HG03103 (cell line): Measurements from ENCODE around the gene CDKAL1.

Source experiments
- ATAC-seq: cut with Tn5 transposase; IDR thresholded peaks from one replicate; pipeline ENCODE4 v1.9.1; 2021; ENCODE audit warnings: low read depth; ENCODE audit not compliant: unreplicated experiment

CDKAL1 gene

GRCh38 chr6:20933057-20933788 is 399.0 kb downstream of the CDKAL1 start:
- no peak for ATAC-seq

DNA sequence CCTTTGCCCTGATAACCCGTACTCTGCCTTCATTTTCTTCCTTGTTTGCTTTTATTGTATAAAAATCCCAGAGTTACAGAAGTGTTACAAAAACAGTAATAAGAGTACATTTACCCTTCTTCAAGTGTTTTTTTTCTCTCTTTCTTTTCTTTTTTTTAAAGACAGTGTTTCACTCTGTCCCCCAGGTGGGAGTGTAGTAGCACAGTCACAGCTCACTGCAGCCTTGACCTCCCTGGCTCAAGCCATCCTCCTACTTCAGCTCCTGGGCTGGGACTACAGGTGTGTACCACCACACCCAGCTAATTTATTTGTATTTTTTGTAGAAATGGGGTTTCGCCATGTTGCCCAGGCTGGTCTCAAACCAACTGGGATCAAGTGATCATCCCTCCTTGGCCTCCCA is 402.7 kb downstream of the CDKAL1 start:
- ATAC-seq: no peak

DNA sequence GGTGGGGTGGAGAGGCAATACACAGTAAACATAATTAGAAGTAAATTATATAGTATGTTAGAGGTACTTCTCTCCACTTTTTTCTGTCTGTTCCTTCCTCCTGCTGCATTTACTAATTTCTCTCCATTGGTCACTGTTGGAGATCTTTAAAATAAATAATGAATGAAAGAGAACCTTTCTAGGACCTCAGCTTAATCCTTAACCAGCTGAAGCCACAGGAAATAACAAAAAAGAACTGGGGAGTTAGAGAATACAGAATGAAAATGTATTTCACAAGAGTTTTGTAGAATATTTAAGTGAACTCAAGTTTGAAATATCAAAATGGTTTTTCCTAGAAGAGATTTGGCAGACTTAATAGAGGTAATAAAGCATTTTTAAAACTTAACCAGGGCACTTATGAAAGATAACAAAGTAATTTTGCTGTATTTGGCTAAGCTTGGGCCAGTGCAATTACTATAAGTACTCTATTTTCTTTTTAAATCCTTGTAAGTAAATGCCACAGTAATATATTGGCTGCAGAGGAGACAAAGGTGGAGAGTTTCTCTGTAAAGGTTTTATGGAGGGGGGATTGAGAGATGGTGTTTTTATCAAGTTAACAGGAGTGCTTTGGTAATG is 405.0 kb downstream of the CDKAL1 start:
- ATAC-seq: no peak

DNA sequence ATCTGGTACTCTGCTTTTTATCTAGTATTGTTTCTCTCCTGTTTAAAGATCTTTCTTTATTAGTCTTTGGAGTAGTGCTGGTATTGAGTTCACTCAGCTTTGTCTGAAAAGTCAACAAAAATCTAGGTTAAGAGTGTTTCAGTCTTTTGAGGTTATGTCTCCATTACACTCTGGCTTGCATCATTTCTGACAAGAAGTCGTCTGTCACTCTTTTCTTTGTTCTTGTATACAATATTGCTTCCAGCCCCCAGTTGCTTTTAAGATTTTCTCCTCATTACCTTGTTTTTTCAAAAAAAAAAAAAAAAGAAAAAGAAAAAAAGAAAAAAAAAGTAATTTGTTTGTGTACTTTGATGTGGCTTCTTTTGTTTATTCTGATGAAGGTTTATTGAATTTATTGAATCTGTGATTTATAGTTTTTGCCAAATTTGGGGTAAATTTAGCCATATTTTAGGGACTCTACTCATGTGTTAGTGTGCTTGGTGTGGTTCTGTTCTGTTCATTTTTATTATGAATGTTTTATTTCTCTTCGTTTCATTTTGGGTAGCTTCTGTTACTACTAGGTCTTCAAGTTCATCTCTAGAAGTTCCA is 408.9 kb downstream of the CDKAL1 start:
- ATAC-seq: no peak

DNA sequence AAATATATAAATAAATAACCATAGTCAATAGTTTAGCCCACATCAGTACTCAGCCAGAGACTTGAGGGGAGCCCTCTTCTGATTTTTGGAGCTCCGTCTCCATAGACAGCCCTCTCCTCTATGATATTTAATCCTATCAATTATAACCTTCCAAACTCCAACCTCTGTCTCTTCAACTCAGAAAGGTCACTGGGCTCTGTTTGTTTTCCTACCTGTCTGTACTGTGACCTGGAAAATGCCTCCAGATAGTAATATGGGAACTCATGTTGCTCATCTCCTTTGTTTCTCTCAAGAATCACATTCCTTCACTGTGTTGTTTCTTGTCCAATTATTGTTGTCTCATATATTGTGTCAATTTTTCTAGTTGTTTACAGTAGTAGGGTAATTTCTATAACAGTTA is 409.7 kb downstream of the CDKAL1 start:
- no peak for ATAC-seq

GRCh38 chr6:20946022-20946421 is 411.8 kb downstream of the CDKAL1 start:
- peak; percentile 81 for ATAC-seq

GRCh38 chr6:20946890-20947289 is 412.6 kb downstream of the CDKAL1 start:
- ATAC-seq: no peak

DNA sequence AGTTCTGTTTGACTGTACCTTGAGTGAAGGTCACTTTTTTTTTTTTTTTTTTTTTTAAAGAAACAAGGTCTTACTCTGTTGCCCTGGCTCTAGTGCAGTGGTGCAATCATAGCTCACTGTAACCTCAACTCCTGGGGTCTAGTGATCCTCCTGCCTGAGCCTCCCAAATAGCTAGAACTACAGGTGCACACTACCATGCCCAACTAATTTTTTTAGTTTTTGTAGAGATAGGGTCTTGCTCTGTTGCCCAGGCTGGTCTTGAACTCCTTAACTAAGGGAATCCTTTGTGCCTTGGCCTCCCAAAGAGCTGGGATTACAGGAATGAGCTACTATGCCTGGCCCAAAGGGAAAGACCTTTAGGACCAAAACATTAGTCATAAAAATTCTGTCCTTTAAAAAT is 413.7 kb downstream of the CDKAL1 start:
- no peak for ATAC-seq

DNA sequence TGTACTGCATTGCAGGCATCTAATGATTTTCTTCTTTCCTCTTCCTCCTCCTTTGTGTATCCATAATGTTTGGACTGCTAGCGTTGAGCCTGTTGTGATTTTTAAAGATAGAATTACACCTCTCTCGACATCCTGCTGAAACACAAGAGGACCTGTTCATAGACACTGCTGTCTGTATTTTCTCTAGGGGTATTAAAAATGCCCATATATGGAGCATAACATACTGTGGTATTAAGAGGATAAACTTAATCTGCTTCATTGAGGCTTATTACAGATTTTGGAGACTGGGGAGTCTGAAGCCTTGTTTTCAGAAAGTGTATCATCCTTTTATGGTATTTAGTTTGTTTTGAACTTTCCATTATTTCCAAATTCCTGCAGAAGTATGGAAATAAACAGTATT is 414.3 kb downstream of the CDKAL1 start:
- no peak for ATAC-seq

GRCh38 chr6:20949138-20949537 is 414.9 kb downstream of the CDKAL1 start:
- no peak for ATAC-seq

DNA sequence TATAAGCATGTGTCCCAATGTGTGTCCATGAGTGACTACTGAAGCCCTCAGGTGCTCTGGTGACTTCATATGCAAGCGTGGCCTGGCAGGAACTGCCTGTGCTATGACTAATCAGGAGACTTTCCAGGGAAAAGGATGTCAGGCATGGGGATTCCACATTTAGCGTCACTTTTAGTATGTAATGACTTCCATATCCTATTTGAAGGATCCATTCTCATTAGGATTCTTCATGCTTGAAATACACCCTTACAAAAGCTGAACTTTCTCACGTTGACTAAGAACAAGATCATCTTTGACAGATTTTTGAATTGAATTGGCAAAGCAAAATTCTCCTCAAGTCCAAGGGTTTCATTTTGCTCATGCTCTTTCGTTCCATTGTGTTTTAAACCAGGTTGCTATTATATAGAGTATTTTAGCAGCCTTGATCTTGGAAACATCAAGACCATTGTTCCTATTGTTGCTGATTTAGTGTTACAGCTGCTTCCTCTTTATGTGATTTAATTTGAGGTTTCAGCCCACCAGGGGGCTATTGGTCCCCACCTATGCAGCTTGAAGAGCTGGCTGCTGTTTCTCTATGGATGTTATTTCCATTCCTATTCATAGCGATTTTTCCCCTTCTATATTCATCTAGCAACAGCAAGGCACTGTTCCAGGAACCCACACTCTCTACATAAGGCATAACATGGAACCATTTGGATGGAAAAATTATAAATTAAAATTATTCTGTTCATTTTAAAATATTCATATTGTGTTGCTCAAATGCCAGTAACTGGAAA is 418.6 kb downstream of the CDKAL1 start:
- ATAC-seq: no peak

DNA sequence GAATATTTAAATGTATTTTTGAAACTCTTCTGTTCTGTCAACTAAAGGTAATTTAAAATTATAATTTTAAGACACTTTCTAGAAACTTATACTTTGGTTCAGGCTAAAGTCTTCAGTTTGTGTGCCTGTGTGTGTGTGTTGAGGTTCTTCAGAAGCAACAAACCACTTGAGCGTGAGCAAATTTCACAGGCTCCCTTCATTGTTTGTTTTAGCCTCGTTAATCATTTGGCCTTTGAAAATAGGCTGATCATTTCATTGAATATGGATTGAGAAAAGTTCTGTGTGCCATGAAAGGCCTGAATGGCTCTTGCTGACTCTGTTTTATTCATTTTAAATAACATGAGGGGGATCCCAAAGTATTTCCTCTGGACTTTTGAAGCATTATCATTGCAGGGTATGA is 420.1 kb downstream of the CDKAL1 start:
- ATAC-seq: no peak

GRCh38 chr6:20955131-20955530 is 420.9 kb downstream of the CDKAL1 start:
- ATAC-seq: no peak

- no peak for ATAC-seq
Observed at GRCh38 chr6:20955751-20956150, 421.5 kb downstream of the CDKAL1 start.

GRCh38 chr6:20960067-20960466 is 425.8 kb downstream of the CDKAL1 start:
- no peak for ATAC-seq

- no peak for ATAC-seq
Observed at GRCh38 chr6:20965276-20965675, 431.0 kb downstream of the CDKAL1 start.

GRCh38 chr6:20965915-20966314 is 431.7 kb downstream of the CDKAL1 start:
- no peak for ATAC-seq

DNA sequence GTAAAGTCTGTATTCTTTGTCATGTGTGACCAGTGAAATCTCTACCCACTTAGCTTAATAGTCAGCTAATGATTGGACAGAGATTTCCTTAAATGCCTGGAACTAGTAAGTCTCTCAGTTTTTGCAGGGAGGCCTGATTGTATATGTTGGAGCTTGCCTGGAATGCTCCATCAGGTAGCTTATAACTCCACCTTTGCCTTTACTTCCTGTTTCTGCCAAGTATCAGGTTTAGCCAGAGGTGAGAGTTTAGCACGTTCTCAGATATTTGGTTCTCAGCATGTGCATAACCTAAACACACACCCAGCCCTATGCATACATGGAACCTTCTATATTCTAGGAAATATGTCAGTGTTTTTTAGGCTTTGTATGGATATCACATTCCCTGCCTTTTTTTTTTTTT is 435.3 kb downstream of the CDKAL1 start:
- ATAC-seq: no peak

DNA sequence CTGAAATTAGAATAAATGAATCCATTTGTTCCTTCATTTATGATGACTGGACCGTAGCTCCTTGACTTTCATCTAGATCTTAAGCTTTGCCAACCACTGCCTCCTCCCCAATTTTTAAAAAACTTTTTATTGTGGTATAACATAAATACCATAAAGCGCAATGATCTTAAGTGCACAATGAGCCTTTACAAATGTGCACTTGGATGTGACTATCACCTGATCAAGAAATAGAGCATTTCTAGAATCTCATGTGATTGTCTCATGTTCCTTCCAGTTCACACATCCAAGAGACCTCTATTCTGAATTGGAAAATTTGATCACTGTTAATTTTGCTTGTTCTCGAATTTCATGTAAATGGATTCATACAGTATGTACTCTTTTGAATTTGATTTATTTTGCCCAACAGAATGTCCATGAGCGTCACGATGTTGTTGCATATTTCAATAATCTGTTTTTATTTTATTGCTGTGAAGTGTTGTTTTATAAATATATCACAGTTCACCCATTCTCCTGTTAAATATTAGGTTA is 442.2 kb downstream of the CDKAL1 start:
- no peak for ATAC-seq

DNA sequence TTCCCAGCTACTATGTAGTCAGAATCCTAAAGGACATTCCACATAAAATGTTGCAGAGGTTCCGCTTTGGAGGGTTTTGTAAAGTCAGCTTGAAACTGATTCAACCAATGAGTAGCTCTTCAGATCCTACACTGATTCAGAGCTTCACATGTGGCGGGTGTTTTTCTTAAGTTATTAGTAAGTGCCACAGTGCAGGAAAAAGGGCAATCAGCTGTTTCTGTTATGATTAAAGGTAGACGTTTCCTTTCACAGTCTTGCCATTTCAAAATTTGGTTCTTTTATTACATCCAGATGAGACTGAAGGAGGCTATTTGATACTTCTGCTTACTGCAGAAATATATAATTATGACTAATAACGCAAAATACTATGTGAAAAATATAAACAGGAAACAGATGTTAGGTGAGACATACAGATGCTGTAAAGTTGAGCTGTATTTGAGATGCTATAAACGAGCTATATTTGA is 443.9 kb downstream of the CDKAL1 start:
- peak; percentile 80 for ATAC-seq

- no peak for ATAC-seq
Observed at GRCh38 chr6:20979076-20979475, 444.8 kb downstream of the CDKAL1 start.
